ENCODE measurements around the gene PIP5KL1.

GRCh38 chr9:127931092-127931881, 710 bp upstream of the PIP5KL1 start:
- TF ChIP-seq POLR2A (IDR thresholded peaks at IDR 0.05; ENCODE audit: low read depth, low read length), result no peak
- TF ChIP-seq TAF1 (IDR thresholded peaks at IDR 0.05; ENCODE audit: low read depth, low read length), result no peak
